Hematopoietic multipotent progenitor cell treated with erythropoietin and hydrocortisone succinate and interleukin-3 and kit ligand, for 6 days (in vitro differentiated cells): ENCODE data around the gene MBD4.
"Not testable (repeated sequence)": the region's sequence is repeated elsewhere in the genome, so short reads cannot be mapped to it uniquely, and the experiment has no call there.

ENCODE experiments used
- DNase-seq: peaks from one replicate; pipeline ENCODE4 v3.0.0-alpha.2; 2015

MBD4 gene

DNA sequence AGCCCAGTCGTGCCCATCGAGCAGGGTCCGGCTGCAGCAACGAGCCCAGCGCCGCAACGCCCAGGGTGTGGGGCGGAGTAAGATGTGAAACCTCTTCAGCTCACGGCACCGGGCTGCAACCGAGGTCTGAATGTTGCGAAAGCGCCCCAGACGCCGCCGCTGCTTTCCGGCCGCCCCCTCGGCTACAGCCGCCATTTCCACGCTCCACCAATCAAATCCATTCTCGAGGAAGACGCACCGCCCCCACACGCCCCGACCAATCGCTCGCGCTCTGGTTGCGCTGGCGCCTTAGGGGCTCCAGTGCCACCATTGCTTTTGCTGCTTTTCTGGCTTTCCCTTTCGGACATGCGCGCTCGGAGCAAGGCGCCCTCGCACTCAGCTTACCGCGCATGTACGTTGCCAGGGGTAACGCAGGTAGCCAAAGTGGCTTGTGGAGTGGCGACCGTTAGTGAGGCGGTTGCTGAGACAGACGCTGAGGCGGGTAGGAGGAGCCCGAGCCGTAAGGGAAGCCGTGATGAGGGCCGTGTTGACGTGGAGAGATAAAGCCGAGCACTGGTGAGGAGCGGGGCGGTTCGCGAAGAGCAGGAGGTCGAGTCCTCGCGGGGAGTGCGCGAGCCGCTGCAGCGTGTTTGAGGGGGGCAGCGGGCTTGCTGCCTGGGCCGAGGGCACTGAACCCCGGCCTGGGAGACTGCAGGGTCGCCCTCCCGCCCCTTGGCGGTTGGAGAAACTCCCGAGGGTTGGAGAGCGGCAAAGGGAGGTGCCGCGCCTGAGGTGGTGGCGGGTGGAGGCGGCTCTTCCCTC lies at the start of gene MBD4, which contains the start of gene IFT122:
TSS of gene MBD4 (minus strand) at position 132 of the 801 bp plus-strand sequence. CDS start at position 17, 115 bp downstream.
TSS of gene IFT122 (plus strand) at position 408 of the 801 bp plus-strand sequence. CDS start at position 515, 107 bp downstream.
- DNase-seq: peak; percentile 99

DNA sequence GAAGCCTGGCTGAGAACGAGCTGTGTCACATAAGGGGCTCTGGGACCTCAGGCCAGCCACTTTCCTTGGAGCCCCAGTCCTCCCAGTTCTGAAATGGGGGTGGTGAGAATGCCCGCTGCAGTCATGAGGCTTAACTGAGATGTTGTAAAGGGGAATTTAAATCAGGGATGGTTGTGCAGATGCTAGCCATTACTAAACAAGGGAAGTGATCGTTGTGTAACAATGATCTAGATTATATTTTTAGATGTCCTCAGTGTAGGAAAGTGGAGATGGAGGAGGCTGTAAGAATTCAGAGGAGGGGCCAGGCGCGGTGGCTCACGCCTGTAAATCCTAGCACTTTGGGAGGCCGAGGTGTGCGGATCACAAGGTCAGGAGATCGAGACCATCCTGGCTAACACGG lies 49.5 kb upstream of the MBD4 start:
- not testable (repeated sequence) for DNase-seq

DNA sequence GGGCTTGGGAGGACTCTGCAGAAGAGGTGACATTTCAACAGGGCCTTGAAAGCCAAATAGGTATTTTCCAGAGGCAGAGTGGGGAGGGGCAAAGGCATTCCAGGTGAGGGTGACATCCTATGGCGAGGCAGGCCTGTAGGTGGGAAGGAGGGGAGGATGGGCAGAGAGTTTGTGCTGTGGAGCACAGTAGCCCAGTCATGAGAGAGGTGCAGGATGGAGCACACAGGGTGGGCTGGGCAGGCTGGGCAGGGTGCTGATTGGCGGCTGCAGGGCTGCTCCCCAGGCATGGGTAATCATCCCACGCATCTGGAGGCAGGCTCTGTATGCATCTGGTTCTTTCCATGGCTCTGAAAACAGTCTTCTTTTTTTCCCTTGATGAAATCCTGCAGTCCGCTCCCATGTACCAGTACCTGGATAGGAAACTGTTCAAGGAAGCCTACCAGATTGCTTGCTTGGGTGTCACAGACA lies 48.2 kb upstream of the MBD4 start:
- not testable (repeated sequence) for DNase-seq

DNA sequence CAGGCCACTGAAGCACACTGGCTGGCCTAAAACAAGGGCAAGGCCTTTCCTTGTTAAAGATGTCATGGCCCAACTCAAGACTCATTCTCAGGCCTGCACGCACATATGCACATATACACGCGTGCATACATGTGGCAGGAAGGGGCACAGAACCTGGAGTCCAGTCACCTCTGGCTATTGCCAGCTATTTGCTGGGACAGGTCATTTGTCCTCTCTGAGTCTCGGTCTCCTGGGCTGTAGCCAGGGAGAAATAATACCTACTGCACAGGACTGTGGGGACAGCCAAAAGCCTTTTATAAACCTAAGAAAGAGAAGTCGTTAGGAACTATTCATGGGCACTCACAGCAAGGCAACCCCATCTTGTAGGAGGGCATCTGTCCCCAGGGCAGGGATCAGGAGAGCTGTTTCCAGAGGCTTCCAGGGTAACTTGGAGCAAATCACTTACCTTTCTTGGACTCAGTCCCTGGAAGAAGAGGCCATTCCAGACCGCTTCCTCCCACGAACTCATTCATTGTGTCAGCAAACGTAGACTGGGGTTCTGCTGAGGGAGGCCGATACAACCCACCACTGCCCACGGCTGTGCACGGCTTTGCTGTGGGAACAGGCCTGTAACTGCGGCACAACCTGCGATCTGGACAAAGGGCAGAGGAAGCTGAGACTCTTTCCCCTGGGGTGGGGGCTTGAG lies 47.6 kb upstream of the MBD4 start:
- no peak for DNase-seq

DNA sequence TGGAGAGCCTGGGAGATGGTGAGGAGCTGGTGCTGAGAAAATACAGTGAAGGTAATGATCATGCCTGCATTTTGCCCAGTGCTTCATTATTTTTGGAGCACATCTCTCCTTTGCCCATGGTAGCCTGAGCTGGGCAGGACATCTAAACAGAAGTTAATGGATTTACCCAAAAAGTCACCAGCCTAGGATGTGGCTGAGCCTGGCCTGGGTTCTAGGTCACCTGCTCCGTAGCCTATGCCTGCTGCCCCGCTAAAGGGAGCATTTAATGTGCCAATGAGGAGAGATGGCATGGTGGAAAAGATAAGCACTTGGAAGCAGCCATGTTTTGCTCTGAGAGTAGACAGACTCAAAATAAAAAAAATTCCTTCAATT lies 46.9 kb upstream of the MBD4 start:
- no peak for DNase-seq

DNA sequence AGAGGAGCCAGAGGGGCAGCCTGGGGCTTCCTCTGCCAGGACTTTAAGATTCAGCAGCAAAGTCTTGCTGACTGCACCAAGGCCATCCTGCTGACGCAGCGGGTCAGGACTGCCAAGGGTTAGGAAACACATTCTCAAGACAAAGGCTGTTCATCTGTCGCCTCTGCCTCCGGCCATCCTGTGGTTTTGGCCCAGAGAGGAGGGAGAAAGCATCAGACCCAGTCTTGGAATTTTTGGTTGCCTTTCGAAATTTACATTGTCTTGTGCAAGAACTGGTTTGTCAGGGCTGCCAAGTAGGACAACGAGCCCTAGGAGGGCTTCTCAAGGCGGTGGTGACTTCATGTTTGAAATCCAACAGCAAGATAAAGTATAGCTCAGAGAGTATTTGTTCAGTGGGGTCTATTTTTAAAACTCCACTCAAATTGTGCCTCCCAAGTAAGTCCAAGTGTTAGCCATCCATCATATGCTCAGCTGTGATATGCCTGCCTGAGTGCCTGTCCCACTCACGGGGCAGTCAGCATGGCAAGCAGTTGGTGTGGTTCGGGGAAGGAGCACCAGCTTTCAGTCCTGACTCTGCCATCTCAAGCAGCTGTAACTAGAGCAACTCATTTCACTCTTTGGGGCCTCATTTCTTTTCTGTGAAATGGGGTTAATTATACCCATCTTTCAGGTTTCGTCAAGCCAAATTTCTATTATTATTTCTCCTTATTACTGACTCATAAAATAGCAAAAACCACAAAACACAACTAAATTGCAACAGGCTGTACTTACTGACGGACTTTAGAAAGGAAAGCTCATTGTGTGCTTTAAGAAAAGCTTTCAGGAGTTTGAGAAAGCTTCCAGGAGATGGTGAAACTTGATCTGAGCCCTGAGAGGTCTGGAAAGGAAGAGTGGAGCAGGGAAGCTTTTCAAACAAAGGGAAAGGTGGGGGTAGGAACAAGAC lies 46.2 kb upstream of the MBD4 start:
- DNase-seq: no peak

DNA sequence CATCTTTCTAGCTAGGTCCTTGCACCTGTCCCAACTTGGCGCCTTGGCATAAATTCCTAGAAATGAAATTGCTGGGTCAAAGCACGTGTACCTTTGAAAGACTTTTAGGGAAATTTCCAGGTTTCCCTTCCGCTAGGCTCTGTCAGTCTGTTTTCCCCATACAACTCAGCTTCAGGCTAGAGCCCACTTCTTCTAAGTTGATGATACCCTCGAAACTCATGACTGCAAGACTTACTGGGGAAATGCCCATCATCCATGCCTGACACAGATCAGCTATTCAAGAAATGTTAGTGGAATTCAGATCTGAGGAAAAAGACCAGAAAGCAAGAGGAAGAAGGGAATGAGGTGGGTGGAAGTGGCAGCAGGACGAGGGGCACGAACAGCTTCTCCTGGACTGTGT lies 45.4 kb upstream of the MBD4 start:
- not testable (repeated sequence) for DNase-seq

DNA sequence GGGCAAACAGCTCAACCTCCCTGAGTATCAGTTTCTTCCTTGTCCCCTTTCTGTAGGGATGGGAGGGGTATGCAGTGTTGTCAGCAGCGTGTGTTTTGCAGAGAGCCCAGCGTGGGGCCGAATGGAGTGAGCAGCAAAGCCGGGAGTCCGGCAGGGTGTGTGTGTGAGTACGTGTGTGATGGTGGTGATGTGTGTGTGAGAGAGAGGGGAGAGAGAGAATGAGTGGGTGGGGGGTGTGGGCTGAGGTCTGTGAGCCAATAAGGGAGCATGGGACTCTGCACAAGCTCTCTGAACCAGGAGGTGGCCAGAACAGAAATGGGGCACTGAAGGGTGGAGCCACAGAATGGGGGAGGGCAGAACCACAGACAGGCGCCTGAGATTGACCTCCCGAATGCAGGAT lies 44.1 kb upstream of the MBD4 start:
- no peak for DNase-seq

DNA sequence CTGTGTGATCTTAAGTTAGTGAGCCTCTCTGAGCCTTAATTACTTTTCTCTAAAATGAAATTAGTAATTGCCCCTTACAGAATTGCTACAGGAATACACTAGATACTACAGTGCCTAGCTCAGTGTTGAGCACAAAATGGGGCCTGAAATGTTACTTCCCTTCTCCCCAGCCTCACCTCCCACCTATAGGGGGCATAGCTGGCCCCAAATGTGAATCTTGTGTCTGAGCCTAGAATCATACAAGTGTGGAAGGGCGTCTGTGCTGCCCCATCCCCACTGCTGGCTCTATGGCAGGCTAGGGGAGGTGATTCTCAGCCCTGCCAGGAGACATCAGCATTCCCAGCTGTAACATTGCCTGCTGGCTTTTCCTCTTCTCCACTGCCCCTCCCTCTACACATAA lies 43.0 kb upstream of the MBD4 start:
- peak; percentile 35 for DNase-seq

DNA sequence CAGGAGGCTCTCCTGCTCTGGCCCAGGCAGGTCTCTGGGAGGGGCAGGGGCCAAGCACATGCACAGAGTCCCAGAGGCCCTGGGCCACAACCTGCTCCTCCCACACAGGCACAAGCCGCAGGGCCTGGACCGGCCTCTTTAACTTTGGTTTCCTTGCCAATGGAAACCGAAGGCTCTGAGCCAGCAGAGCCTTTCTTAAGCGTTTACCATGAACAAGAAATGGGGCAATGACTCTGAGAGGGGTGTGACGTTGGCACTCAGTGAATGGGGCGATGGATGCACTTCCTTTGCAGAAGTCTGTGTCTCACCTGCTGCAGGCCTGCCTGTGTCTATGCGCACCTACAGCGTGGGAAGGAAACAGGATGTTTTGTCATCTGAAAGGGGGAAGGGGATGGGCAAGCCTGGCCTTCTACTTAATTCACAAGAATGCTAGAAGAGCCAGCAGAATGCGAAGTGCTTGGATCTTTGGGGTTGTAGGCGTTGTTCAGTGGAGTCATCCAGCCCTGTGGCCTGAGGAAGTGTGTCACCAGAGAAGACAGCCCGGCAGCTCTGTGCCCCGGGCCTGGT lies 42.1 kb upstream of the MBD4 start:
- no peak for DNase-seq

DNA sequence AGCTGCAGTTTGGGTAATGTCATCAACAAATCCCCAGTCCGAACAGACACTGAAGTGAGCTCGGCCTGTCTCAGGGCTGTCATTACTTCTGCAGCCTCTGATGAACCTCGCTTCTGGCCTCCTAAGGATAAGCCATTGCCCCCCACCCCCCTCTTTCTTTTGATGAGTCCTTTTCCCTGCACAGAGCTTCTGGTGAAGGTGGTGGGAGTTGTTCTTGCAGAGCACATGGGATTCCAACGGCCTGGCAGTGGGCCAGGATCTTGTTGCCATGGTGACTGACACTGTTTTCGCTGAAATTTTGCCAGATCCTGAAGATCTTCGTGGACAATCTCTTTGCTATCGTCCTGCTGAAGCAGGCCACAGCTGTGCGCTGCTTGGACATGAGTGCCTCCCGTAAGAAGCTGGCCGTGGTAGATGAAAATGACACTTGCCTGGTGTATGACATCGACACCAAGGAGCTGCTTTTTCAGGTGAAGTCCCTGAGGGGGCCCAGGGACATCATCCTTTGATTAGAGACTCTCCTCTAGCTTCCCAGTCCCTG lies 41.5 kb upstream of the MBD4 start:
- DNase-seq: peak; percentile 9

DNA sequence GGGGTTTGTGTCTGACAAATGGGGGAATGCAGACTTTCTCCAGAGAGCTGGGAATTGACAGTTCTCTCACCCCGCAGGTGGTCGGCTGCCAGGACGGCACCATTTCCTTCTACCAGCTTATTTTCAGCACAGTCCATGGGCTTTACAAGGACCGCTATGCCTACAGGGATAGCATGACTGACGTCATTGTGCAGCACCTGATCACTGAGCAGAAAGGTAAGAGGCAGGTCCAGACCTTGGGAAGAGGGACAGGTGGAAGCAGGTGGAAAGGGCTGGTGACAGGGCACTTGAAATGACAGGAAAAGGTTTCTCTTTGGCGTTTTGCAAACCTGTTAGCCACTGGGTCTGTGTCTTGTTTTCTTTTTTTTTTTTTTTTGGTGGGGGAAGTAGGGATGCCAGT lies 36.8 kb upstream of the MBD4 start:
- DNase-seq: no peak

DNA sequence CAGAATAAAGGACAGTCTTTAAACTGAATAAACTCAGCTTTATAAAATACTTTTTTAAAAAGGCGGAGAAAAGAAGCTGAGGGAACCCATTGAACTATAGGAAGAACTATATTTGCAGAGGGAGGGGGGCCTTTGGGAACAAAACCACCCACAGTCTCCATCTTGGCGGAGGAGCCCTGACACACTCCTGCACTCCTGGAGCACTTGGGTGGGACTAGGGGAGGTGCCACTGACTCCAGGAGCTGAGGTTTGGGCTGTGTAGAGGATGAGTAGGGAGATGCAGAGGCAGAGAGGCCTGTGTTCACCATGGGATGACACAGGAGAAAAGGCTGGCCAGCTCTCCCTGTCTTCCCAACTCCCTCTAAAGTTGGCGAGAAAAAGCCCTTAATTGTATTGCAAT lies 36.1 kb upstream of the MBD4 start:
- no peak for DNase-seq

DNA sequence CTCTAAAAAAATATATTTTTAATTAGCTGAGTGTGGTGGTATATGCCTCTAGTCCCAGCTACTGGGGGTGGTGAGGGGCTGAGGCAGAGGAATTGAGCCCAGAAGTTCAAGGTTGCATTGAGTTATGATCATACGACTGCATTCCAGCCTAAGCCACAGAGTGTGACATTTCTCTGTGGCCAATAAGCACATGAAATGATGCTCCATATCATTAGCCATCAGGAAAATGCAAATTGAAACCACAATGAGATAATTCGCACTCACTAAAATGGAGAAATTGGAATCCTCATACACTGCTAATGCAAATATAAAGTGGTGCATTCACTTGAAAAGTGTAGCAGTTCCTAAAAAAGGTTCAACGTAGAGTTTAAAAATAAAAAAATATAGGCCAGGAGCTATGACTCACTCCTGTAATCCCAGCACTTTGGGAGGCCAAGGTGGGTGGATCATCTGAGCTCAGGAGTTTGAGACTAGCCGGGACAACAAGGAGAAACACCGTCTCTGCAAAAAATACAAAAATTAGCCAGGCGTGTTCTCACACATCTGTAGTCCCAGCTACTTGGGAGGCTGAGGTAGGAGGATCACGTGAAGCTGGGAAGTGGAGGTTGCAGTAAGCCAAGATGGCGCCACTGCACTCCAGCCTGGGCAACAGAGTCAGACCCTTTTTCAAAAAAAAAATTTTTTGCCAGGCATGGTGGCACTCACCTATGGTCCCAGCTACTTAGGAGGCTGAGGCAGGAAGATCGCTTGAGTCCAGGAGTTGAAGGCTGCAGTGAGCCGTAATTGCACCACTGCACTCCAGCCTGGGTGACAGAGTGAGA lies 35.4 kb upstream of the MBD4 start:
- no peak for DNase-seq

DNA sequence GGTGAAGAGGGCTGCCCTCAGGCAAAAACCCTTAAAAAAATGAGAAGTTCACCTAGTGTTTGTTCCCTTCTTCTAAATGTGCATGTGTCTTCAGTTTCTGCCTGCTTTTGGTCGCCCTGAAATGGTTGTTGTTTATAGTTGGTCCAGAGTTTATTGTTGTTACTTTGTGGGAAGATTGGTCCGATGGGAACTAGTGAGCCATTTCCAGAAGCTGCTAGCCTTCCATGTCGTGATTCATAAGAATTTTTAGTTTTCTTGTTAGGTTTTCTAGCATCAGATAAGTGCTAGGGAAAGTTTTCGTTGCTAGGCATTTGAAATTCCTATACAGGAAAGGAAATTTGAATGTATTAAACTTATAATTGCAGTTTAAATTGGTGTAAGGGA lies 34.0 kb upstream of the MBD4 start:
- no peak for DNase-seq

DNA sequence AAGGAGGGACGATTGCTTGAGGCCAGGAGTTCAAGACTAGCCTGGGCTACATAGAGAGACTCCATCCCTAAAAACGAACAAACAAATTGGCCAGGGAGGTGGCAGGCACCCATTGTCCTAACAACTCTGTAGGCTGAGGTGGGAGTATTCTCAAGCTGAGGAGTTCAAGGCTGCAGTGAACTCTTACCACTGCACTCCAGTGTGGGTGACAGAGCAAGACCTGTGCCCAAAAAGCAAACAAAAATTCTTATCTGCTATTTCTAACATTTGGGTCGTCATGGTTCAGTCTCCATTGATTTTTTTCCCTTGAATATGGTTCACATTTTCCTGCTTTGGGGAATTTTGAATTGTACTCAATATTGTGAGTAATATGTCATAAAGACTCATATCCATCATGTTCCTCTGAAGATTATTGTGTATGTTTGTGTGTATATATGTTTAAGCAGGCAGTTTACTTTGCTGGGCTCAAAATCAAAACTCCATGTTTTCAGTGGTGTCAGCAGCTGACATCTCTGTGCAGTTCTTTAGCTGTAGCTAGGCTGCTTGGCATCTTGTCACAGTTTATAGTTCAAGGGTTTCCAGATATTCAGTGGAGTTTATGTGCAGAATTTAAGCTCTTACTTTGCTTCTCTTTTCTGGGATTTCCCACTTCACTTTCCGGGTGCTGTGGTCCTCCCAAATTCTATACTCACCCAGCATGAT lies 33.5 kb upstream of the MBD4 start:
- no peak for DNase-seq

DNA sequence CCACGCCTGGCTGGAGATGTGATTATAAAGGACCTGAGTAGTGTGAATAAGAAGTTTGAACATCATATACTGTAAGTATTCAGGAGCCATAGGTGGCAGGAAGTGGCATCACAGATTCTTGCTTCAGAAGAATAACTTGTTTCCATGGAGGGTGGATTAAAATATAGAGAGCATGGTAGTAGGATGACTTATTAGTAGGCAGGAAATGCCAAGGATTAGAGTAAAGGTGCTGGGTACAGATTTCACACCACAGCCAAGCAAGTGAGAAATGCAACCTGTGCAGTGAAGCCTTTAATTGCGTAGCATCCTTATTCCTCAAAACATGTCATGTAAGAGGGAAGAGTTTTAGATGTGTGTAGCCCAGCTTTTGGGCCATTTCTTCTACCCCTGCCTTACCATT lies 31.1 kb upstream of the MBD4 start:
- DNase-seq: no peak

DNA sequence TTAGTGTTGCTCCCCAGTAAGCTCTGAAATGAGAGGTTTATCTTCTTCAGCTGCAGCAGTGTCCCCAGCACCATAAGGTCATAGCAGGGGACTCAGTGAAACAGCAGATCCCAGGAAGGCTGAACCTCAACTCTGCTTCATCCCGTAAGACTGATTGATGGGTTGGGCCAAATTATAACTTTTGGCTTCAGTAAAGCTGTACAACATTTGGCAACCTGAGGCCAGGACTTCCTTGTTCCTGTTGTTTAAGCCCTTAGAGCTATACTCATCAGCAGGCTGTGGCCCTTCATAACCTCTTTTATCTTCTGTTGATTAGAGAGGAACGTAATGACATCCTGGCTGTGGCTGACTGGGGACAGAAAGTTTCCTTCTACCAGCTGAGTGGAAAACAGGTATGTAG lies 29.3 kb upstream of the MBD4 start:
- DNase-seq: peak; percentile 28

DNA sequence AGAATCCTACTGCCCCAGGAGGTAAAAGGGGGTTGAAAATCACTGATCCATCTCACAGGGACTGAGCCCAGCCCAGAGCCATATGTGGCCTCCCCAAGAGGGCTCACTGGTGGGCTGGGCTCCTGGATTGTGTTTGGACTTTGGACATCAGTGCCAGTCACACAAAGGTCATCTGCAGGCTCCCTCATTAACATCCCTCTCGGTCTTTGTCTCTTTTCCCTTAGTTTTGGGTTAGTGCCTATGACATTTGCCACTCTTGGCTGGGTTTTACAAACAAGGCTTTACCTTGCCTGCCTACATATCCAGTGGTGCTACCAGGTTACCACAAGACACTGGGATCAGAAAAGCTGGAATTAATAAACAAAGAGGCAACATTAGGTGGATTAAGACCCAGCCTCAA lies 28.2 kb upstream of the MBD4 start:
- no peak for DNase-seq

DNA sequence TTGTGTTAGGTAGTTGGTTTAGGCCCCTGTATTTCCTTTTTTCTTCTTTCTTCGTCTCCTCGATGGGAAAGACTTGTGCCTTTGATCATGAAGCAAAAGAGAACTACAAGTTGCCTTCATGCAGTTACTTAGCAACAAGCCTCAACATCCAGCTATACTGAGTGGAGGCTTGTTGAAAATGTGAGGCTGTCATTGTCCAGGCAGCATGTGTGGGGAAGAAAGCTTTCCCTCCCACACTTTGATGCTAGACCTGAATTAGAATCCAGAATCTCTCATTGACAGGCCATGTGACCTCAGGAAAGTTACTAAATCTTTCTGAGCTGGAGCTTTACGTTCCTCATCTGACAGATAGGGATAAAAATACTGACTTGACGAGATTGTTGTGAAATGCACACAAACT lies 24.0 kb upstream of the MBD4 start:
- no peak for DNase-seq

DNA sequence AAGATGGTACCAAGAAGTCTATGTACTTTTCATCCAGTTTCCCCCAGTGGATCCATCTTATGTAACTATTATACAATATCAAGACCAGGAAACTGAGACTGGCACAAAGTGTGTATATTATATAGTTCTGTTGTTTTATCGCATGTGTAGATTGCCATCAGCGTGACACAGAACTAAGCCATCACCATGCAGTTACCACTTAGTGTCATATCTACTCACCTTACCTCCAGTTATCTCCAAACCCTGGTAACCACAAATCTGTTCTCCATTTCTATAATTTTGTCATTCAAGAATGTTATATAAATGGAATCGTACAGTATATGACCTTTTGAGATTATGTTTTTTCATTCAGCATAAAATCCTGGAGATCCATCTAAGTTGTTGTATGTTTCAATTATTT lies 23.3 kb upstream of the MBD4 start:
- no peak for DNase-seq
